OCI-LY1 (cell line): Measurements from ENCODE around the gene ZKSCAN4.

Source experiments
- H2AFZ ChIP-seq: fragments of 200-600 bp; sonication (generic), shearing (Covaris generic); 2 replicates; pipeline ENCODE4 v1.6.0; 2014; ENCODE audit warnings: antibody characterized with exemption, mild to moderate bottlenecking, low read length
- H3F3A ChIP-seq: fragments of 200-600 bp; sonication (generic), shearing (Covaris generic); 2 replicates; pipeline ENCODE4 v1.6.0; 2014; ENCODE audit warnings: mild to moderate bottlenecking, antibody characterized with exemption, low read length, moderate library complexity; ENCODE audit not compliant: insufficient read depth
- H3K27ac ChIP-seq: fragments of 200-600 bp; sonication (generic); 2 replicates; pipeline ENCODE4 v1.5.1; 2014; ENCODE audit warnings: low read length, mixed run types, mild to moderate bottlenecking, low read depth; ENCODE audit not compliant: poor library complexity, severe bottlenecking
- H3K27me3 ChIP-seq: fragments of 200-600 bp; sonication (generic); 2 replicates; pipeline ENCODE4 v1.6.0; 2014; ENCODE audit warnings: antibody characterized with exemption, mild to moderate bottlenecking, low read length, moderate library complexity; ENCODE audit not compliant: insufficient read depth
- H3K36me3 ChIP-seq: fragments of 200-600 bp; sonication (generic); 2 replicates; pipeline ENCODE4 v1.6.1; 2014; ENCODE audit warnings: mild to moderate bottlenecking, antibody characterized with exemption, low read length, moderate library complexity, mixed read lengths; ENCODE audit not compliant: insufficient read depth
- H3K4me1 ChIP-seq: fragments of 200-600 bp; sonication (generic); 2 replicates; pipeline ENCODE4 v1.5.1; 2014; ENCODE audit warnings: mild to moderate bottlenecking, low read length, moderate library complexity; ENCODE audit not compliant: insufficient read depth, severe bottlenecking
- H3K4me2 ChIP-seq: fragments of 200-600 bp; sonication (generic), shearing (Covaris generic); 2 replicates; pipeline ENCODE4 v1.6.1; 2014; ENCODE audit warnings: low read length
- H3K4me3 ChIP-seq: fragments of 200-600 bp; sonication (generic); 2 replicates; pipeline ENCODE4 v1.5.1; 2014; ENCODE audit warnings: low read length, low read depth, mild to moderate bottlenecking, mixed read lengths; ENCODE audit not compliant: poor library complexity, severe bottlenecking
- H3K79me2 ChIP-seq: fragments of 200-600 bp; shearing (Covaris generic); 2 replicates; pipeline ENCODE4 v1.6.1; 2016; ENCODE audit warnings: mixed run types, low read length, mixed read lengths; ENCODE audit not compliant: insufficient read depth
- H3K9ac ChIP-seq: fragments of 200-600 bp; sonication (generic), shearing (Covaris generic); 2 replicates; pipeline ENCODE4 v1.6.1; 2014; ENCODE audit warnings: mild to moderate bottlenecking, low read length, mixed read lengths
- H3K9me2 ChIP-seq: fragments of 200-600 bp; sonication (generic), shearing (Covaris generic); 2 replicates; pipeline ENCODE4 v1.6.1; 2014; ENCODE audit warnings: low read depth, mild to moderate bottlenecking, low read length, mixed read lengths
- H3K9me3 ChIP-seq: fragments of 200-600 bp; shearing (Covaris generic); 2 replicates; pipeline ENCODE4 v1.6.1; 2014; ENCODE audit warnings: low read length, mixed read lengths
- H4K20me1 ChIP-seq: fragments of 200-600 bp; sonication (generic), shearing (Covaris generic); 2 replicates; pipeline ENCODE4 v1.6.0; 2016; ENCODE audit warnings: mild to moderate bottlenecking, low read length; ENCODE audit not compliant: insufficient read depth
- CTCF ChIP-seq: fragments of 200-600 bp; sonication (generic), shearing (Covaris generic); IDR thresholded peaks from 2 replicates; pipeline ENCODE4 v1.5.1; 2017; ENCODE audit warnings: mild to moderate bottlenecking, antibody characterized with exemption, low read length, moderate library complexity, mixed read lengths
- EZH2 ChIP-seq: fragments of 200-600 bp; sonication (generic), shearing (Covaris generic); IDR thresholded peaks from 2 replicates; pipeline ENCODE4 v1.8.0; 2017; ENCODE audit warnings: borderline replicate concordance, mixed run types, mild to moderate bottlenecking, antibody characterized with exemption, low read length, moderate library complexity, mixed read lengths

ZKSCAN4 gene

DNA sequence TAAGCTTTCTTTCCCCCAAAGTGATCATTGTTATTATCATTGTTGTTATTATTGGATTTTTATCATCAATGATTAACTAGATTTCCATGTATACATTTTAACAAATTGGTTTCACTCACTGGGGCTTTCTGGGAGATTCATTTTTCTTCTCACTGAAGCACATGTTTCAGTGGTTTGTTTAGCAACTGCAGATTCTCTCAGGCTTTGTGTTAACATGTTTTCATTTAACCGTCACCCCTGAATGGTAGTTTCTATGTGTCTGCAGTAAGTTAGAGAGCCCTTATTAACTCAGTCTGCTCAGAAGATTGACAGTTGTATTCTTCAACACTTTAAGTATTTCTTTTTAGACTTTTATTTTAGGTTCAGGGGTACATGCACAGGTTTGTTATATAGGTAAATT is 12.4 kb downstream of the ZKSCAN4 start:
- Histone ChIP-seq H3F3A (no peaks in the 10 kb centered on the region), H2AFZ (no peak overlapping the region), H3K27ac (no peak overlapping the region)

DNA sequence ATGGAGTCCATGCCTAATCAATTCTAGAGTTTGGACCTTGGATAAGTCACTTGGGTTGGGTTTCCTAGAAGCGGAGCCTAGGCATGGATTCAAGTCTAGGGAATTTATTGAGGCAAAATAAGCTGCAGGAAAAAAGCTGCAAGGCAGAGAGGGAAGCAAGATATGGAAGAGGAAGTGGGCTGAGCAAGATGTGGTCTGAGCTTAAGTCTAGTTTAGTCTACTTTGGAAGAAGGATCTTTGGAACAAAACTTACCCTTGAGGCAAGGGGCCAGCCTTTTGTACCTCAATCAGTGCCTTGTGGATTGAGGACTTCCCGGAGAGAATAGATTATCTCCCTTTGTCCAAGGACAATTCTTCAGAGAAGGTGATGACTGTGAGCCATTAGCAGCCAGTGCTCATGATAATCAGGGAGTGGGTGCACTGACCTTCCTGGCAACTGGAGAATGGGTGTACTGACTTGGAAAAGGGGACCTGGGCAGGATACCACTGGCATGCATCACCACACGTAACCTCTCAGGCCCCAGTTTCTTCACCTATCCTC is 16.1 kb downstream of the ZKSCAN4 start:
- H3K9me3 ChIP-seq: peaks cover 4% of the 10 kb centered on the region; the same call in 1 of the 2 replicates
- H3F3A ChIP-seq: no peaks in the 10 kb centered on the region
- no peak overlapping the region for H3K4me2 ChIP-seq
- no peaks in the 10 kb centered on the region for H3K27me3 ChIP-seq
- no peak overlapping the region for H3K4me3 ChIP-seq
- no peaks in the 10 kb centered on the region for H3K4me1 ChIP-seq
- no peak overlapping the region for H3K27ac ChIP-seq
- H3K36me3 ChIP-seq: peaks cover 32% of the 10 kb centered on the region
- TF ChIP-seq CTCF (no peak), EZH2 (no peak)
- H2AFZ ChIP-seq: no peak overlapping the region
- no peaks in the 10 kb centered on the region for H4K20me1 ChIP-seq
- H3K9me2 ChIP-seq: no peaks in the 10 kb centered on the region
- H3K9ac ChIP-seq: no peak overlapping the region
- no peaks in the 10 kb centered on the region for H3K79me2 ChIP-seq

More for the DNA sequence above, 12.4 kb downstream of the ZKSCAN4 start:
- Histone ChIP-seq H3K36me3 (peaks cover 8% of the 10 kb centered on the region), H3K9me3 (no peaks in the 10 kb centered on the region), H3K79me2 (no peaks in the 10 kb centered on the region), H3K9me2 (no peaks in the 10 kb centered on the region), H3K4me1 (no peaks in the 10 kb centered on the region), H3K4me2 (no peak overlapping the region), H3K27me3 (no peaks in the 10 kb centered on the region), H3K9ac (no peak overlapping the region), H3K4me3 (no peak overlapping the region), H4K20me1 (no peaks in the 10 kb centered on the region)
- TF ChIP-seq EZH2 (no peak), CTCF (no peak)

DNA sequence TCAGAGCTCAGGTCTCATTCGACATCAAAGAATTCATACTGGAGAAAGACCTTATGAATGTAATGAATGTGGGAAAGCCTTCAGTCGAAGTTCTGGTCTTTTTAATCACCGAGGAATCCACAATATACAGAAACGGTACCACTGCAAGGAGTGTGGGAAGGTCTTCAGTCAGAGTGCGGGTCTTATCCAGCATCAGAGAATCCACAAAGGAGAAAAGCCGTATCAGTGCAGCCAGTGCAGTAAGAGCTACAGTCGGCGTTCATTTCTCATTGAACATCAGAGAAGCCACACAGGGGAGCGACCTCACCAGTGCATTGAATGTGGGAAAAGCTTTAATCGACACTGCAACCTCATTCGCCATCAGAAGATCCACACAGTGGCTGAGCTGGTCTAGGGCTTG is 19.3 kb downstream of the ZKSCAN4 start:
- Histone ChIP-seq H4K20me1 (no peaks in the 10 kb centered on the region), H3K79me2 (no peaks in the 10 kb centered on the region), H3F3A (no peaks in the 10 kb centered on the region), H3K4me2 (no peak overlapping the region), H3K9me3 (peaks cover 4% of the 10 kb centered on the region; the same call in 1 of the 2 replicates), H2AFZ (no peak overlapping the region), H3K4me1 (no peaks in the 10 kb centered on the region), H3K27me3 (no peaks in the 10 kb centered on the region), H3K4me3 (no peak overlapping the region), H3K9me2 (no peaks in the 10 kb centered on the region), H3K9ac (no peak overlapping the region), H3K27ac (no peak overlapping the region), H3K36me3 (peaks cover 63% of the 10 kb centered on the region)
- TF ChIP-seq EZH2 (no peak), CTCF (no peak)
